ENCODE measurements around the gene CDON. TPM values are rescaled to one million over a fixed set of nuclear protein-coding genes. Genes with fewer than 3 reads are reported as not detected.

CDON gene
- total RNA-seq, 1 donor from 2014 or later, result 35.2 TPM

GRCh38 chr11:126083829-126084607 is 21.4 kb upstream of the CDON start:
- DNase-seq, result peak; percentile 54

GRCh38 chr11:126082251-126083109 is 19.8 kb upstream of the CDON start:
- no peak for DNase-seq

- DNase-seq, result no peak
Observed at GRCh38 chr11:126081915-126082250, 19.2 kb upstream of the CDON start.

- DNase-seq, result peak; percentile 77
Observed at GRCh38 chr11:126080161-126080941, 17.7 kb upstream of the CDON start.

- peak; percentile 85 for DNase-seq
Observed at GRCh38 chr11:126079621-126080124, 17.0 kb upstream of the CDON start.

GRCh38 chr11:126076641-126077040 is 14.0 kb upstream of the CDON start:
- no peak for DNase-seq

GRCh38 chr11:126072801-126073594 is 10.3 kb upstream of the CDON start:
- DNase-seq, result no peak

GRCh38 chr11:126072141-126072741 is 9.6 kb upstream of the CDON start:
- no peak for DNase-seq

GRCh38 chr11:126063507-126063852 is 814 bp upstream of the CDON start:
- no peak for DNase-seq

GRCh38 chr11:126061707-126062678 is 673 bp downstream of the CDON start:
- DNase-seq, result peak; percentile 61

- peak; percentile 78 for DNase-seq
Observed at GRCh38 chr11:126060757-126061171, 1.9 kb downstream of the CDON start.

GRCh38 chr11:126059238-126059781 is 3.4 kb downstream of the CDON start:
- DNase-seq, result peak; percentile 65

GRCh38 chr11:126058105-126058874 is 4.4 kb downstream of the CDON start:
- DNase-seq, result no peak

GRCh38 chr11:126054882-126055281 is 7.8 kb downstream of the CDON start:
- DNase-seq, result no peak

GRCh38 chr11:126054408-126054807 is 8.3 kb downstream of the CDON start:
- DNase-seq, result no peak

- no peak for DNase-seq
Observed at GRCh38 chr11:126053415-126054286, 9.0 kb downstream of the CDON start.

GRCh38 chr11:126051117-126051516 is 11.5 kb downstream of the CDON start:
- DNase-seq, result no peak

- no peak for DNase-seq
Observed at GRCh38 chr11:126049159-126049558, 13.5 kb downstream of the CDON start.
